Activated CD8-positive, alpha-beta T cell treated with anti-CD3 and anti-CD28 coated beads, Interleukin-2, amount 10 ng/mL, durations not matched to agents 7 days and 5 days (primary cell): Measurements from ENCODE around the gene NKD2. TPM values are rescaled to one million over a fixed set of nuclear protein-coding genes. Genes with fewer than 3 reads are reported as not detected.
A peak's percentile ranks its signal among the peaks of the same experiment; 100 is the strongest.

Source experiments
- ATAC-seq: fragments of 150-1000 bp; cut with Tn5 transposase; one replicate; pipeline ENCODE4 v1.10.0; 2021; ENCODE audit warnings: moderate library complexity
- CTCF ChIA-PET: fragments of 350-600 bp; sonication (Branson Sonifier 250); formaldehyde crosslinking; loops from one replicate; lab custom pipeline; 2021; ENCODE audit warnings: antibody characterized with exemption; lab: Charles Lee
- POLR2A ChIA-PET: fragments of 350-600 bp; sonication (Branson Sonifier 250); formaldehyde crosslinking; loops from one replicate; lab custom pipeline; 2021; ENCODE audit warnings: antibody characterized with exemption; lab: Charles Lee
- DNase-seq: peaks from one replicate; pipeline ENCODE4 v3.0.0-alpha.2; 2020
- H3K27ac Mint-ChIP-seq: one replicate; pipeline ENCODE4 v1.8.0; 2021; ENCODE audit warnings: mild to moderate bottlenecking, mixed read lengths
- H3K27me3 Mint-ChIP-seq: one replicate; pipeline ENCODE4 v1.8.0; 2021; ENCODE audit warnings: low read depth, mixed read lengths
- H3K36me3 Mint-ChIP-seq: one replicate; pipeline ENCODE4 v1.8.0; 2021; ENCODE audit warnings: low read depth, mixed read lengths
- H3K4me1 Mint-ChIP-seq: one replicate; pipeline ENCODE4 v1.8.0; 2021; ENCODE audit warnings: low read depth, mixed read lengths
- H3K4me3 Mint-ChIP-seq: one replicate; pipeline ENCODE4 v1.8.0; 2021; ENCODE audit warnings: mild to moderate bottlenecking, mixed read lengths
- H3K9me3 Mint-ChIP-seq: one replicate; pipeline ENCODE4 v1.8.0; 2022; ENCODE audit warnings: mixed read lengths; ENCODE audit not compliant: insufficient read depth
- total RNA-seq, 2 experiments: library from RNA; stranded (reverse); gene quantifications; one replicate each; pipeline ENCODE4 v1.2.3, GENCODE V29; 2021

The NKD2 gene
- total RNA-seq, 2 experiments from 2014 or later, result 1.3 to 3.2 TPM

GRCh38 chr5:980001-980588 lies 28.5 kb upstream of the NKD2 start:
- no peak overlapping the region for H3K27ac Mint-ChIP-seq
- CTCF ChIA-PET, result interaction anchor here (1.1 kb wide), 1 partner anchor 56 kb away, joined by 4 read pairs; no protein-coding TSS in a partner anchor
- POLR2A ChIA-PET, result no interaction called here
- H3K4me3 Mint-ChIP-seq, result no peak overlapping the region
- no peaks in the 10 kb centered on the region for H3K36me3 Mint-ChIP-seq
- H3K4me1 Mint-ChIP-seq, result peaks cover 48% of the 10 kb centered on the region
- peaks cover 14% of the 10 kb centered on the region for H3K27me3 Mint-ChIP-seq
- H3K9me3 Mint-ChIP-seq, result no peaks in the 10 kb centered on the region
- ATAC-seq (no peak), DNase-seq (no peak)

DNA sequence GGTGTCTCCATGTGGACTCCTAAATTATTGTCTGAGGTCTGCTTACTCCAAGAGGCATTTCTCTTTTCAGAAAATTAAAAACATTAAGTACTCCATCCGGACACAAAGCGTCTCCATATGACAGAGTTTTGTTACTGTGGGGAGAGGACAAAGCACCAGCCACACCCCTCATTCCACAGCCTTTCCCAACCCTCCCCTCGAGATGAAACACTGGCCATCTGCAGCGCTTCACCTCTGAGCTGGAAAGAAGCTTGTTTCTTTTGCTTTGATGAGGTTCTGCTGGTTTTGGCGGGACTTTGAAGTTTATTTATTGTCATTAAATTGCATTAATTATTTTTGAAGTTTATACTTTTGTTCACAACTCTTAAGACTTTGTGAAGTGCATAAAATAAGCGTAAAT lies 27.6 kb upstream of the NKD2 start:
- Mint-ChIP-seq H3K9me3 (no peaks in the 10 kb centered on the region), H3K4me3 (no peak overlapping the region), H3K27ac (no peak overlapping the region), H3K27me3 (peaks cover 15% of the 10 kb centered on the region), H3K36me3 (no peaks in the 10 kb centered on the region), H3K4me1 (peaks cover 48% of the 10 kb centered on the region)
- ATAC-seq (no peak), DNase-seq (no peak)
- POLR2A ChIA-PET, result no interaction called here
- CTCF ChIA-PET, result interaction anchor here (0.9 kb wide), 1 partner anchor 10 kb away, joined by 3 read pairs; no protein-coding TSS in a partner anchor

DNA sequence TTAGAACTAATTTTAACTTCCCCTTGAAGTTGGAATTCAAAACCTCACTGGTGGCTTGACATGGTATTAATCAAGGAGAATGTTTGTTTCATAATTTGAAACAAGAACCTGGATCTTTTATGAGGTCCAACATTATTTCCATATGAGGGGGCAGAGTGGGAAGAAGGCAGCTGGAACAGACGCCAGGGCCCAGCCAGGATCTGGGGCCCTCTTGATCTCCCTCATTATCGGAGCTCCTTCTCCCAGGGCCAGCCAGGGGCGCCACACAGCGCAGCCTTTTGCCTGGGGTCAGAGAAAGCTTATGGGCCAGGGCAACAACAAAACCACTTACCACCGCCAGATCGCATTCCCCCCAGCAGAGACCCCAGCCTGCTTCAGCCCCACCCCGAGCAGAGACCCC lies 27.1 kb upstream of the NKD2 start:
- POLR2A ChIA-PET, result no interaction called here
- Mint-ChIP-seq H3K27me3 (peaks cover 20% of the 10 kb centered on the region), H3K4me3 (no peak overlapping the region), H3K36me3 (peaks cover 3% of the 10 kb centered on the region), H3K4me1 (peaks cover 48% of the 10 kb centered on the region), H3K9me3 (no peaks in the 10 kb centered on the region), H3K27ac (no peak overlapping the region)
- ATAC-seq (no peak), DNase-seq (no peak)
- CTCF ChIA-PET, result interaction anchor here (0.9 kb wide), 1 partner anchor 10 kb away, joined by 3 read pairs; no protein-coding TSS in a partner anchor

DNA sequence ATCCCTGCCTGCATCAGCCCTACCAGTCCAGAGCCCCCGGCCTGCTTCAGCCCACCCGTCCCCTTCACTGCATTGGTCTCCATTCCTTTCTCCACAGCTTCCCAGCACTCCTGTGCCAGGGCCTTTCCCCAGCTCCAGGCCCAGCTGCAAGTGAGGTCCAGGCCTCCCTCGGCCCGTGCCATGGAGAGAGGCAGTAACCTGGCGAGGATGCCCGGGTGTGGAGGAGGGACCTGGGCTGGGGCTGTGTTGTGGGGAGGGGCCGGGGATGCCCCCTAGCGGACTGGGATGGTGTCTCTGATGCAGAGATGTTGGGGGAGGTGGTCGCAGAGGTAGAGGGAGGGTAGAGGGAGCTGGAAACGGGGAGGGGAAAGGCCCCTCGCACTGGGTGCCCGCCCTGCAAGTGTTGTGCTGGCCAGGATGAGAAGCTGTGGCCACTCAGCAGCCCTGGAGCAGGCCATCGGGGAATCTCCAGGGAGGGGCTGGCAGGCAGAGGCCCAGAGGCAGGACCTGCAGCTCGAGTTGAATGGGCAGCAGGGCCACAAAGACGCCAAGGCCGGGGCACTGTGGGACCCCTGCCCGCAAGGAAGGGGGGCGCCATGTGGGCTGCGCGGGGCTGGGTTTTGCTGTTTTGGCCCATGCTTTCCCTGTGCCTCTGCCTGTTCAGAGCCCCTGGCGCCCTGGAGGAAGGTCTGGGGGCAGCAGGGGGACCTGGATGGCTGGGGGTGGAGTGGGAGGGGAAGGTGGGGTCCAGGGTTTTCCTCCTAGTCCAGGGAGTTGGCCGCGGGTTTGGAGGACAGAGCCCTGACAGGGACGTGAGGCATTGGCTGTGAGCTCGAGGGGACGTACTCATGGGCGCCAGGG lies 26.0 kb upstream of the NKD2 start:
- ATAC-seq (no peak), DNase-seq (no peak)
- Mint-ChIP-seq H3K36me3 (peaks cover 3% of the 10 kb centered on the region), H3K27me3 (peaks cover 27% of the 10 kb centered on the region), H3K9me3 (no peaks in the 10 kb centered on the region), H3K4me3 (no peak overlapping the region), H3K27ac (peak overlapping the region; percentile 50), H3K4me1 (peaks cover 48% of the 10 kb centered on the region)
- POLR2A ChIA-PET, result no interaction called here
- CTCF ChIA-PET, result no interaction called here

DNA sequence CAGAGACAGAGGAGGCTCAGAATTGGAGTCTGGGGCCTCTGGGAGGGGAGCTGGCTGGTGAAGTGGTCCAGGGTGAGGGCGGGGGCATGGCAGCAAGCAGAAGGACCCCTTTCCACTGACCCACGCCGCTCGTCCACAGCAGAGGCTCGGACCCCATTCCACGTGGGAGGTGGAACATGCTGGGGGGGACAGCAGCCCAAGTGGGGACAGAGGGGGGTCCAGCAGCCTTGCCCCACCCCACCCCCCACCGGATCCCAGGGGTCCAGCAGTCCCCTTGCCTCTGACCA lies 25.4 kb upstream of the NKD2 start:
- Mint-ChIP-seq H3K9me3 (no peaks in the 10 kb centered on the region), H3K4me1 (peaks cover 48% of the 10 kb centered on the region), H3K27ac (peak overlapping the region; percentile 50), H3K27me3 (peaks cover 33% of the 10 kb centered on the region), H3K4me3 (no peak overlapping the region), H3K36me3 (peaks cover 3% of the 10 kb centered on the region)
- ChIA-PET CTCF (no interaction called here), POLR2A (no interaction called here)
- DNase-seq (no peak), ATAC-seq (no peak)

GRCh38 chr5:983568-983967 lies 25.0 kb upstream of the NKD2 start:
- peaks cover 36% of the 10 kb centered on the region for H3K27me3 Mint-ChIP-seq
- peaks cover 5% of the 10 kb centered on the region for H3K36me3 Mint-ChIP-seq

GRCh38 chr5:984774-985173 lies 23.8 kb upstream of the NKD2 start:
- peaks cover 7% of the 10 kb centered on the region for H3K36me3 Mint-ChIP-seq
- H3K4me3 Mint-ChIP-seq, result no peak overlapping the region
- no peak for DNase-seq
- ATAC-seq, result no peak
- no peak overlapping the region for H3K27ac Mint-ChIP-seq
- H3K9me3 Mint-ChIP-seq, result no peaks in the 10 kb centered on the region
- CTCF ChIA-PET, result interaction anchor here (0.7 to 2.3 kb wide), 2 partner anchors 21 to 23 kb away, joined by 3 to 7 read pairs; no protein-coding TSS in a partner anchor
- H3K27me3 Mint-ChIP-seq, result peaks cover 38% of the 10 kb centered on the region
- H3K4me1 Mint-ChIP-seq, result peaks cover 34% of the 10 kb centered on the region
- POLR2A ChIA-PET, result no interaction called here

More at GRCh38 chr5:983568-983967, 25.0 kb upstream of the NKD2 start:
- CTCF ChIA-PET, result interaction anchor here (2.3 kb wide), 1 partner anchor 24 kb away, joined by 7 read pairs; no protein-coding TSS in a partner anchor
- POLR2A ChIA-PET, result no interaction called here
- Mint-ChIP-seq H3K4me3 (no peak overlapping the region), H3K9me3 (no peaks in the 10 kb centered on the region), H3K4me1 (peaks cover 46% of the 10 kb centered on the region), H3K27ac (peak overlapping the region; percentile 54)
- no peak for DNase-seq
- no peak for ATAC-seq

- Mint-ChIP-seq H3K36me3 (peaks cover 7% of the 10 kb centered on the region), H3K27me3 (peaks cover 45% of the 10 kb centered on the region), H3K4me3 (no peak overlapping the region), H3K9me3 (no peaks in the 10 kb centered on the region), H3K27ac (no peak overlapping the region), H3K4me1 (peaks cover 25% of the 10 kb centered on the region)
- ATAC-seq (no peak), DNase-seq (no peak)
- ChIA-PET POLR2A (no interaction called here), CTCF (no interaction called here)
Observed at GRCh38 chr5:987761-988160, 20.8 kb upstream of the NKD2 start.

GRCh38 chr5:988322-988721 lies 20.3 kb upstream of the NKD2 start:
- ATAC-seq (no peak), DNase-seq (no peak)
- H3K27ac Mint-ChIP-seq, result no peak overlapping the region
- H3K27me3 Mint-ChIP-seq, result peaks cover 45% of the 10 kb centered on the region
- no peak overlapping the region for H3K4me3 Mint-ChIP-seq
- H3K36me3 Mint-ChIP-seq, result peaks cover 7% of the 10 kb centered on the region
- no peaks in the 10 kb centered on the region for H3K9me3 Mint-ChIP-seq
- ChIA-PET CTCF (no interaction called here), POLR2A (no interaction called here)
- H3K4me1 Mint-ChIP-seq, result peaks cover 22% of the 10 kb centered on the region

DNA sequence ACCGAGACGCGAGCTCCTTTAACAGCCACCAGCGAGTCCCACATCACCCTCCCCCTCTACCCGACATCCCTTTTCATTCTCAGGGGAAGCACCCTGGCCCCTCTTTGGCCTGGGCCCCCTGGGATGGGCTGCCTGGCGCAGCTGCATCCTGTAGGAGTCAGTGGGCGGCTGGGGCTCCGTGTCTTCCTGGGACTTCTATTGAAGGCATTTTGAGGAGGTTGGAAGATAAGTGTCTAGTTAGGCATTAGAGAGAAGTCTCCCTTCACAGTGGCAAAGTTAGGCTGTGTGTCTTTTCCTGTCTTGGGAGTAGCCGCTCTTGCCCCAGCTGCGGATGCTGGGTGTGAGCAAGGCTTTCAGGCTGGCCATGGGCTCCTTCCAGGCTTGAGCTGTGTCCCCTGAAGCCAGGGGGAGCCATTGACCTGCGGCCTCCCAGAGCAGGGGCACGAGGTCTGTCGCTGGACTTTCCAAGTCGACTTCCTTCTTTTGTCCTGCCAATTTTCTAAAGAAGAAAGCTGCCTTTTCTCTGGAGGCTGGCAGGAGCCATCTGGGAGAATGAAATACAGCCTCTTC lies 18.6 kb upstream of the NKD2 start:
- H3K4me3 Mint-ChIP-seq, result no peak overlapping the region
- DNase-seq, result no peak
- H3K36me3 Mint-ChIP-seq, result peaks cover 7% of the 10 kb centered on the region
- no peaks in the 10 kb centered on the region for H3K9me3 Mint-ChIP-seq
- H3K4me1 Mint-ChIP-seq, result peaks cover 10% of the 10 kb centered on the region
- POLR2A ChIA-PET, result no interaction called here
- no peak overlapping the region for H3K27ac Mint-ChIP-seq
- H3K27me3 Mint-ChIP-seq, result peaks cover 32% of the 10 kb centered on the region
- CTCF ChIA-PET, result interaction anchor here (0.7 to 2.0 kb wide), 4 partner anchors 58 to 177 kb away, joined by 3 to 9 read pairs (median 3); no protein-coding TSS in a partner anchor
- ATAC-seq, result no peak

GRCh38 chr5:991472-992267 lies 16.9 kb upstream of the NKD2 start:
- ChIA-PET POLR2A (interaction anchor here (1.2 kb wide), 1 partner anchor 26 kb away, joined by 3 read pairs; no protein-coding TSS in a partner anchor), CTCF (interaction anchor here (2.0 kb wide), 1 partner anchor 68 kb away, joined by 9 read pairs; no protein-coding TSS in a partner anchor)
- Mint-ChIP-seq H3K9me3 (no peaks in the 10 kb centered on the region), H3K4me3 (no peak overlapping the region), H3K27ac (no peak overlapping the region), H3K4me1 (peaks cover 25% of the 10 kb centered on the region), H3K36me3 (peaks cover 4% of the 10 kb centered on the region), H3K27me3 (peaks cover 23% of the 10 kb centered on the region)
- ATAC-seq, result no peak
- DNase-seq, result no peak
